Chondrocyte (in vitro differentiated cells): ENCODE measurements around the gene TEX261. TPM values are rescaled to one million over a fixed set of nuclear protein-coding genes. Genes with fewer than 3 reads are reported as not detected.

Source experiments
- DNase-seq: peaks from one replicate; pipeline ENCODE4 v3.0.0; 2021; ENCODE audit warnings: mixed read lengths, low spot score
- H3K27ac Mint-ChIP-seq: one replicate; pipeline ENCODE4 v1.8.0; 2021; ENCODE audit warnings: mild to moderate bottlenecking, moderate library complexity, mixed read lengths; ENCODE audit not compliant: unreplicated experiment
- H3K27me3 Mint-ChIP-seq: 2 replicates; pipeline ENCODE4 v1.8.0; 2021; ENCODE audit warnings: low read depth, mixed read lengths
- H3K36me3 Mint-ChIP-seq: 2 replicates; pipeline ENCODE4 v1.8.0; 2021; ENCODE audit warnings: low read depth, mixed read lengths
- H3K4me1 Mint-ChIP-seq: 2 replicates; pipeline ENCODE4 v1.8.0; 2021; ENCODE audit warnings: low read depth, mild to moderate bottlenecking, mixed read lengths
- H3K4me3 Mint-ChIP-seq: one replicate; pipeline ENCODE4 v1.8.0; 2021; ENCODE audit warnings: mild to moderate bottlenecking, moderate library complexity, mixed read lengths; ENCODE audit not compliant: unreplicated experiment
- H3K9me3 Mint-ChIP-seq: 2 replicates; pipeline ENCODE4 v1.8.0; 2021; ENCODE audit warnings: low read depth, mixed read lengths
- total RNA-seq: library from RNA; stranded (reverse); gene quantifications from 3 replicates; pipeline ENCODE4 v1.2.1, GENCODE V29; 2021
- TF ChIP-seq, protein P1 (sequence below): fragments of 200-600 bp; sonication (generic); IDR thresholded peaks from 2 replicates; pipeline ENCODE4 v1.5.0; 2021; ENCODE audit warnings: antibody characterized with exemption, mild to moderate bottlenecking, moderate library complexity

The TEX261 gene
- total RNA-seq, 1 donor from 2014 or later: 54.1 TPM

DNA sequence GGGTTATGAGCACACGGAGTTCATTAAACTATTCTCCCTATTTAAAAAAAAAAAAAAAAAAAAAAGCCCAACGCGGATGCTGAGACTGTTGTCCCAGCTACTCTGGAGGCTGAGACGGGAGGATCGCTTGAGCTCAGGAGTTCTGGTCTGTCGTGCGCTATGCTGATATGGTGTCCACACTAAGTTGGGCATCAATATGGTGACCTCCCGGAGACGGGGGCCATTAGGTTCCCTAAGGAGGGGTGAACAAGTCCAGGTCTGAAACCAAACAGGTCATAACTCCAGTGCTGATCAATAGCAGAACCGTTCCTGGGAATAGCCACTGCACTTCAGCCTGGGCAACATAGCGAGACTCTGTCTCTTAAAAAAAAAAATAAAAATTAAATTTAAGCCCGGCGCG lies 29.2 kb downstream of the TEX261 start:
- Mint-ChIP-seq H3K27ac (no peak overlapping the region), H3K27me3 (peaks cover 3% of the 10 kb centered on the region), H3K4me1 (peaks cover 6% of the 10 kb centered on the region), H3K9me3 (no peaks in the 10 kb centered on the region), H3K36me3 (peaks cover 7% of the 10 kb centered on the region), H3K4me3 (peak overlapping the region; percentile 71)
- TF ChIP-seq, protein P1, sequence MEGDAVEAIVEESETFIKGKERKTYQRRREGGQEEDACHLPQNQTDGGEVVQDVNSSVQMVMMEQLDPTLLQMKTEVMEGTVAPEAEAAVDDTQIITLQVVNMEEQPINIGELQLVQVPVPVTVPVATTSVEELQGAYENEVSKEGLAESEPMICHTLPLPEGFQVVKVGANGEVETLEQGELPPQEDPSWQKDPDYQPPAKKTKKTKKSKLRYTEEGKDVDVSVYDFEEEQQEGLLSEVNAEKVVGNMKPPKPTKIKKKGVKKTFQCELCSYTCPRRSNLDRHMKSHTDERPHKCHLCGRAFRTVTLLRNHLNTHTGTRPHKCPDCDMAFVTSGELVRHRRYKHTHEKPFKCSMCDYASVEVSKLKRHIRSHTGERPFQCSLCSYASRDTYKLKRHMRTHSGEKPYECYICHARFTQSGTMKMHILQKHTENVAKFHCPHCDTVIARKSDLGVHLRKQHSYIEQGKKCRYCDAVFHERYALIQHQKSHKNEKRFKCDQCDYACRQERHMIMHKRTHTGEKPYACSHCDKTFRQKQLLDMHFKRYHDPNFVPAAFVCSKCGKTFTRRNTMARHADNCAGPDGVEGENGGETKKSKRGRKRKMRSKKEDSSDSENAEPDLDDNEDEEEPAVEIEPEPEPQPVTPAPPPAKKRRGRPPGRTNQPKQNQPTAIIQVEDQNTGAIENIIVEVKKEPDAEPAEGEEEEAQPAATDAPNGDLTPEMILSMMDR: no peak
- no peak for DNase-seq

DNA sequence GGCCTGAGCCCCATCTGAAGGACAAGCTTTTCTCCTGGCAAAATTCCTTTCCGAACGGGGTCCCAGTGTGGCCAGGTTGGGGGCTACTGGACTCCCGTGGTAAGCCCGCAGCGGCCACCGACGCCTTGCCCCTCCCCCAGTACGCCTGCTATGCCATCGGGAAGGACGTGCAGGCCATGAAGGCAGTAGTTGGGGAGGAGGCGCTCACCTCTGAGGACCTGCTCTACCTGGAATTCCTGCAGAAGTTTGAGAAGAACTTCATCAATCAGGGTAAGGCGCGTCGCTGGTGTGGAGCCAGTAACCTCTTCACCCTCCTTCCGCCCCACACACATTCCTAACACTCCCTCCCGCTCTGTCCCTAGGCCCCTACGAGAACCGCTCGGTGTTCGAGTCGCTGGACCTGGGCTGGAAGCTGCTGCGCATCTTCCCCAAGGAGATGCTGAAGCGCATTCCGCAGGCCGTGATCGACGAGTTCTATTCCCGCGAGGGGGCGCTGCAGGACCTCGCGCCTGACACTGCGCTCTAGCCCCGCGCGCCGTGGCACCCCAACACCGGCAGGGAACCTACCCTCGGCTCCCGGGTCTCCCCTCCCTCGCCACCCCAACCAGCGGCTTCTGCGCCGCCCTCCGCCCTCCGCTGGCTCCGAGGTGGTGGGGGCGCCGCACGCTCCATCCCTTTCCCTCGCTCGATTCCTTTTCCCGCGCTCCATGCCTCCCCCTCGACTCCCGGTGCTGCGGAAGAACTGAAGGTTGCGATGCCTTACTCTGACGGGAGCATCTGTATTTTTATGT lies 29.9 kb downstream of the TEX261 start:
- Mint-ChIP-seq H3K27me3 (peaks cover 3% of the 10 kb centered on the region), H3K9me3 (no peaks in the 10 kb centered on the region), H3K4me1 (peaks cover 6% of the 10 kb centered on the region), H3K27ac (no peak overlapping the region), H3K4me3 (peak overlapping the region; percentile 71), H3K36me3 (peaks cover 7% of the 10 kb centered on the region)
- no peak for DNase-seq
- TF ChIP-seq, protein P1: peak; percentile 88

DNA sequence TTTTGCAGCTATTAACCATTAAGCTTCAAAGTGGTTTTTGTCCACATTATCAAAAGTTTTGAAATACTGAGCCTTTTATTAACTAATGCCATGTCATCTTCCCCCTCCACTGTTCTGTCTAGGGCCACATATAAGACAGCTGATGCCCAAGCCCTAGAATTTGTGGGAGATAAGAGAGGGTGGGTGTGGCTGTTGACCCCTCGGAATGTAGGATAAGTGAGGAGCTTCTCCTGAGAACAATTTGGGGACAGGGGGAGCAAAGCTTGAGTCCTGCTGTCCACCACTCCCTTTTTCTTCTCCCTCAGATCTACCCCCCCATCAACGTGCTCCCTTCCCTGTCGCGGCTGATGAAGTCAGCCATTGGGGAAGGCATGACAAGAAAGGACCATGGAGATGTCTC lies 30.5 kb downstream of the TEX261 start:
- peaks cover 6% of the 10 kb centered on the region for H3K4me1 Mint-ChIP-seq
- peaks cover 3% of the 10 kb centered on the region for H3K27me3 Mint-ChIP-seq
- peaks cover 7% of the 10 kb centered on the region for H3K36me3 Mint-ChIP-seq
- no peak overlapping the region for H3K4me3 Mint-ChIP-seq
- TF ChIP-seq, protein P1: no peak
- H3K27ac Mint-ChIP-seq: no peak overlapping the region
- no peaks in the 10 kb centered on the region for H3K9me3 Mint-ChIP-seq
- no peak for DNase-seq

DNA sequence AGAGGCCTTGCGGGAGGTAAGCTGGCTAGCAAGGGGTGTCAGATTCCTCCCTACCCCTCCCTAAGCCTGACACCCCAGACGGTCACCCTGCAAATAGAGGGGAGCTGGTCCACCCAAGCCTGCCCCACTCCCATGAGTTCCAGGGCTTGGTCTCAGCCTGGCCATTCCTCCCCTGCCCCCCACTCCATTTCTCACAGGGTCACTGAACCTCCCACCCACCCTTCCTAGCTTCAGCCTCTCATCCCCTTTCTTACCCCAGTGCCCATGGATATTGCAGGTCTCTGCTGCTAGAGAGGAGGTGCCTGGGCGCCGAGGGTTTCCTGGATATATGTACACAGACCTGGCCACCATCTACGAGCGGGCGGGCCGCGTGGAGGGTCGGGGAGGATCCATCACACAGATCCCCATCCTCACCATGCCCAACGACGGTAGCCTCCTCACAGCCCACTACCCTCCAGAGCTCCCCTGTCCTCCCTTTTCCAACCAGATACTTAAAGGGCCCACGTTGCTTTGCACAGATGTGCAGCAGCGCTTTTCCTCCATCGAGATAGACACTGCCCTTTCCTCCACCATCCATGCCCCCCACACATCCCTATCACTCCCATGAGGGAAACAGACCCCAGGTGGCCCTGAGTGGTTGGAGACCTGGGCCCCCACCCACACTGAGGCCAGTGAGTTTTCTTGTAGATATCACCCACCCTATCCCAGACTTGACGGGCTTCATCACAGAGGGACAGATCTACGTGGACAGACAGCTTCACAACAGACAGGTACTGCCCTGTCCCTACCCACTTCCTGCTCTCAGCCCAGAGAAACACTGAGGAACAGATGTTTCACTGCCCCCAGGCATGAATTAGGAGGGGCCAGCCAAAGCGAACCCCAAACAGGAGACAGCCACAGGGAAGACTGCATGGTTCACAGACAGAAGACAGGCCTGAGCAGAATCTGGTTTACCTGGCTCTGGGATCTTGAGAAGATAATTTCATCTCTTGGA lies 31.5 kb downstream of the TEX261 start:
- Mint-ChIP-seq H3K4me3 (no peak overlapping the region), H3K36me3 (peaks cover 8% of the 10 kb centered on the region), H3K9me3 (no peaks in the 10 kb centered on the region), H3K4me1 (peaks cover 6% of the 10 kb centered on the region), H3K27me3 (peaks cover 3% of the 10 kb centered on the region), H3K27ac (no peak overlapping the region)
- no peak for DNase-seq
- TF ChIP-seq, protein P1: no peak

DNA sequence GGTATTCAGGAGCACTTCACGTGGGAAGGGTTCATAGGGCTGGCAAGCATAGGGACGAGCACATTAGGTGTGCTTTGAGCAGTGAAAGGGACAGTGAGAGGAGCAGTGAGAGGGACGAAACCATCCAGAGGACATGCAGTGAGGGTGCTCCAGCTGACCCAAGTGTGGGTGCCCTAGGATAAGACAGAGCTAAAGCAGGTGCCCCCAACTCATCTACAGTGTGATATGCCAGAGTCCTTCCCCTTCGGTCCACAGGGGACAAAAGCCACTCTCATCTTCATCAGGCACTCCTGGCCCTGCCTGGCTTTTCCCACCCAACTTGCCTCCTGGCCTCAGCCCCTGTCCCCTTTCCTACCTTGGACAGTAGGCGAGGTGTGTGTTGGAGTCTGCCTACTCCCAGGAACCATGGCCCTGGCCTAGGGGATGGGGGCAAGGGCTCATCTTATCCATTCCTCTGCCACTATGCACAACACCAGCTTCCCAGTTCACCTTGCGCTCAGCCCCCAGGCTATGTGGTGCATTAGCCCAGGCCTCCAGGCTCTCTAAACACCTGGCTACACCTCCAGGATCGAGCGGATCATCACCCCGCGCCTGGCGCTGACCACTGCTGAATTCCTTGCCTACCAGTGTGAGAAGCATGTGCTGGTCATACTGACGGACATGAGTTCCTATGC lies 32.3 kb downstream of the TEX261 start:
- Mint-ChIP-seq H3K4me1 (peaks cover 6% of the 10 kb centered on the region), H3K27ac (no peak overlapping the region), H3K9me3 (no peaks in the 10 kb centered on the region), H3K36me3 (peaks cover 8% of the 10 kb centered on the region), H3K4me3 (no peak overlapping the region), H3K27me3 (peaks cover 3% of the 10 kb centered on the region)
- TF ChIP-seq, protein P1: no peak
- DNase-seq: no peak
